Stimulated activated CD4-positive, alpha-beta T cell treated with anti-CD3 and anti-CD28 coated beads, Interleukin-12 subunit alpha, Interleukin-12 subunit beta, amount 100 ng/mL, for 48 hours (primary cell): ENCODE data around the gene CCBE1.
"Not testable (repeated sequence)": the region's sequence is repeated elsewhere in the genome, so short reads cannot be mapped to it uniquely, and the experiment has no call there.

ENCODE experiments used
- DNase-seq, 3 donors: peaks; one replicate each; pipeline ENCODE4 v3.0.0-alpha.2; 2020; ENCODE audit warnings: low read depth in 2 of 3, low spot score in 1 of 3

The CCBE1 gene

DNA sequence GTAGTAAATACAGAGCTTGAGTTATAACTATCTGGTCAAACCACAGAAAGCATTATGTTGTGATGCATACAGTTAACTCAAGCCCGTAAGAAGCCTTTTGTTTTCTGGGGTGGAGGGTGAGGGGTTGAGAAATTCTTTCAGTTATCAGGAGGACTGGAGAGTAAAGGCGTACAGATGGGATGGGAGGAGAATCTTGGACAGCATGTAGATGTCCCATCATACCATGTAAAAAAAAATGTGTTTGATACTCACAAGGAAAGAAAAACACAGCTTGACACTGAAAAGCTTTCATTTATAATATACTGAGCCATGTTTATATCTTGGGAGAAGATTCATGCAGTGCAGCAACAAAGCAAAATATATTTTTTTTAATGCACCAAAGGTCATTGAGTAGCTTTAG is 12.4 kb downstream of the CCBE1 start:
- no peak for DNase-seq

DNA sequence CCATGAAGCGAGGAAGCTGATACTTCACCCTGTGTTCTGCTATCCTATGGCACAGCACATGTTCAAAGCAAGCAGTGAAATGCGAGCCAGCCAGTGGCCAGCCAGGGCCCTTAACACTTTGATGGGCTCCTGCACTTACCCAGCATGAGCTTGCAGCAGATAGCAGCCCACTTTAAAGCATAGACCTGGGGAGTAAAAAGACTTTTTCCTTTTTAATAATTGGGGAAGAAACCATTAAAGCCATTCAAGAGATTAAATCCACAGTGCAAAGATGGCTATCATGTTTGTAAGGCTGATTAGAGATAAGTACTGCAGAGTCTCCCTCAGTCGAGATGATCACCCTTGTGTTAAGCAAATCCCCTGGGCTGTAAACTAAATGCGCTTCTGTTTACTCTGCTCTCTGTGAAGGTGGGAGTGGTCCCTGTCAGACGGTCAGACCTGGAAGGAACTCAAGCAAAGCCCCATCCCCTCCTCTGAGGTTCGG is 15.7 kb downstream of the CCBE1 start:
- DNase-seq = no peak

- no peak for DNase-seq
Observed at GRCh38 chr18:59681051-59681450, 16.2 kb downstream of the CCBE1 start.

GRCh38 chr18:59675346-59675745 is 21.9 kb downstream of the CCBE1 start:
- DNase-seq = no peak

DNA sequence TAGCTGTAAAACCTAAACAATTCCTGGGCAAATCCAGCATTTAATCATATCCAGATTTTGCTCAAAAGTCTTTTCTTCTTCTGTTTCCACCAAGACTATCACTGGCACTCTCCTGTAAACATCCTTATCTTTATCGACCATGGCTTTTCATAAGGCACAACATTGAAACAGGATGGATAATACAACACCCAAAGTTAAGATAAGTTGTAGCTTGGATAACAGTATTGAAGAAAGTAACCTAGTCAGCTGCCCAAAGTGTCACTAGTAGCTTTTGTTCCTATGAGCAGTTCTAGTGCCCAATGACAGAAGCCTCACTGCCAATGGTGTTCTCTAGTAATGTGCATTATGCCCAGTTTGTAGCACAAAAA is 22.3 kb downstream of the CCBE1 start:
- DNase-seq = no peak

- DNase-seq = no peak
Observed at GRCh38 chr18:59674186-59674902, 22.9 kb downstream of the CCBE1 start.

GRCh38 chr18:59672235-59672711 is 24.9 kb downstream of the CCBE1 start:
- DNase-seq = no peak

DNA sequence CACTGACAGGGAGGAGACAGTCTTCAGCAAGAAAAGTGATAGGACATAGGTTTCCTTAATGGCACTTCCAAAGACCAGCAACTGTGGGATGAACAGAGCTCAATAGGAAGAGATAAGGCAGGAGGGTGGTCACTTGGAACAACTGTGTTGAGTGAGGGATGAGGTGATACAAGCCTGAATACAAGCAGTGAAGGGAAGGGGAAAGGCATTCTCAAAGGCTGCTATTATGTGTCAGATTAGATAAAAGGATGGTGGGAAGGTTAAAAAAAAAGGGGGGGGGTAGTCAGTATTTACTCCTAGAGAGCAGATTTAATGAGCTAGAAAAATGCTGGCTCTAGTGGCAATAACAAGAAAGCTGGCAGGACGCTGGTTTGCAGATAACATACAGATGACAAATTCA is 25.7 kb downstream of the CCBE1 start:
- DNase-seq = no peak

DNA sequence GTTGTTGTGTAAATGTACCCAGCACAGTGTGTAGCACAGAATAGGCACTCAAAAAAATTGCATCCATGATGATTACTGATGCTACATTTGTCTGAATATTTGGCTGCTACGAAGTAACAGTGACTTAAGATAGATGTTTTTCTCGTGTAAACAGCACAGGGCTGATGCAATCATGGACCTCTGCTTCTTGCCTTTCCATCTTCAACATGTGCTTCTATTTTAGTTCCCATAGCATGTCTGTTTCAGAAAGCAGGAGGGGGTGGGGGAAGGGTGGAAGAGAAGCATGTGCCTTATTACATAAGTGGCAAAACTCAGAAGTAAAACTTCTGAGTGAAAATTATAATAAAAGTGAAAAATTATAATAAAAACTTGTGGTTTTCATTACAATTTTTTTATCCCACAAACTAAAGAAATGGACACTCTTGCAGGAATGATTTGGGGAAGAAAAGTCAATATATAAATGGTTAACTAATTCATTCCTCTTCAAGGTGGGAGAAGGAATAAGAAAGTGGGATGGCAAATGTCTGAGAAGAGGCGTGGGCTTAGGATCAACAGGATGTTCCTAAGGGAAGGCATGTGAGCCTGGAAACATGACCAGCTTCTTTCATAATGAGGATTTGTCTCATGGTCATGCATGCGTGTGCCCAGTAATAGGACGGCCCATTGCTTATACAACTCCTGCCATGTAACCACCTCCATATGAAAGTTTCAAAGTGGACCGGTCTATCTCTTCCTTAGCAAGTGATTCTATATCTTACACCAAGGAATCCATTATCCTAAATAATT is 27.2 kb downstream of the CCBE1 start:
- DNase-seq = no peak

DNA sequence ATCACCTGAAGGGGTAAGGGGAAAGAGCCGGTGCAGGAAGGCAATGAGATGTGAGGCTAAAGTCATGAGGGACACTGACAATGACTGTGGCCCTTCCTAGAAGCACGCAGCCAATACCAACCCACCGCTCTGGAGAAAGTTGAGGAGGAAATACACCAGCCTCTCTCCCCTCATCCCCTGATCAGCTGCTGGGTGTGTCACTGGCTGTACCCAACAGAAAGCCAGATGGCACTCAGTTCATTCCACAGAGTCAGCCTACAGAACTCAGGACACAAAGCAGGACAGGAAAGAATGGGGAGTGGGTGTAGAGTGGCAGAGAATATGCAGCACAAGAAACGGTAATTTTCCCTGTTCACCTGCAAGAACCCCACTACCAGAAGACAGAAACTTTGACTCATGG is 29.7 kb downstream of the CCBE1 start:
- no peak for DNase-seq

GRCh38 chr18:59666007-59666402 is 31.2 kb downstream of the CCBE1 start:
- DNase-seq = not testable (repeated sequence)

DNA sequence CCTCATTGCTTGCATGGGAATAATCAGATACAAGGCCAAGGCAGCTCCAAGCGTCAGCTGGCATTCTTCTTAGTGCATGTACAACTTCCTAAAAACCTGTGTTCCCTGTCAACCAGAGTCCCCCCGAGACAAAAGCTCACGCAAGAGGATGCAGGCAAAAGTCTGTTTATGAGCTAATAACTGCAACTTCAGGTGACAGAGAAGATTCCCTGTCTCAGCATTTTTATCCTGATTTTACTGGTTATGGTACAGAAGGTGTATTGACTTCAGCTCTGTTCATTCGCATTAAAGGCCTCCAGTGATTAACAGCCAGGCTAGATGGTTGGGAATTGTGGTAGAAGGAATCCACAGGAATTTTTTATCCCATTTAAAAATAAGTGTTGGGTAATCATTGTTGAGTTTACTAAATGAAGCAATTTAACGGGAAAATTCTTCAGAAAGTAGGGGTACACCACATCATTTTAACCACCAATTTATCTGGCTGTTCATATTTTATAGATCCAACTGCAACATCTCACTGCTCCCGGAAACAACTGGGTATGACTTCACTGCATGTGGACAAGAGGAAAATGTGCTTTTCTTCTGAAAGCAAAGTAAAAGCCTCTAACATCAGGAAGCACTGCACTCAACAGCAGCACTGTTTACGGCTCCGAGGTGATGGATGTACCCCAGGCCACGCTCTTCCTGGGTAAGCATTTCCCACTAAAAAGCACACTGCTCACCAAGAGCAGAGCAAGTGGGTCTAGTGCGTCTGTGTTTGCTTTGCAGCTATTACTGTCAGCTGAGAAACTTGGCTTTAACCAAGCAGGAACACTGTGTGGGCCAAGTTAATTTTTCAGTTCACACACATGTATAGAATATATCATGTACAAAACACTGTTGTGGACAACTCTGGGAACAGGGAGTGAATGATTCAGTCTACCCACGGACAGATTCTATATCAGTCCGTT is 31.9 kb downstream of the CCBE1 start:
- no peak for DNase-seq

GRCh38 chr18:59664329-59664728 is 32.9 kb downstream of the CCBE1 start:
- no peak for DNase-seq

DNA sequence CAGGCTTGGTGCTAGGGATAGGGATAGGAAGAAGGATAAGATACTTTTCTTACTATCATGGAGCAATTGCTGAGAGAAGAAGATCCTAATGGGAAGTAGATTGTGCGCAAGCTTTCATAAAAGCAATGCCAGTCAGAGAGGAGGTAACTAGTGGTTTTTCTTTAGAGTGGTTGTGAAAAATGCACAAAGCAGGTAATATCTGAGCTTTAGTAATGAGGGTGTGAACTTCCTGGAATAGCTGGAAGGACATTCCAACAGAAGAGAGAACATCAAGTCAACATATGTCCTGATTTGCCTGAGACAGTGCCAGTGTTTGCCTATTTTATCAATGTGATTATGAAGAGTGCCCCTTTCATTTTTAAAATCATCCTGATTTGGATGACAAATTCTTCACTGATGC is 34.1 kb downstream of the CCBE1 start:
- no peak for DNase-seq

GRCh38 chr18:59661891-59662701 is 35.1 kb downstream of the CCBE1 start:
- no peak for DNase-seq

- DNase-seq = no peak
Observed at GRCh38 chr18:59660786-59661743, 36.2 kb downstream of the CCBE1 start.

- no peak for DNase-seq
Observed at GRCh38 chr18:59660366-59660765, 36.9 kb downstream of the CCBE1 start.

- DNase-seq = no peak
Observed at GRCh38 chr18:59659508-59660170, 37.6 kb downstream of the CCBE1 start.

DNA sequence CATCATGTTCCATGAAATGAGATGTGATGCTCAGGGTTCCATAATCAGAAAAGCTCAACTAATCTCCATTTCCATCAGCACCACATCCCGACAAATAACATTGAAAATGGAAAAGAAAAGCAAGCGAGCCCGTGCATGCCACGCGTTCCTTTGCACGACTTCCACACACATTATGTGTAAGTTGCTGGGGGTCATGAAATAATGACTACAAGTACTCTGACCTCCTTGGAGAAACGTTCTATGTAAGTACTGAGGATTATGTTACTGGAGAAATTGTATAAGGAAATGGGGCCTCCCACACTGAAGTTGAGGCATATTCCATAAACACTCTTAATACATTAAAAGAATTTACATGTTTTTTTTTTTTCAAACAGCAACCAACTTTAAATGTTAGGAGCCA is 38.3 kb downstream of the CCBE1 start:
- DNase-seq = no peak
